GM12878 (cell line): ENCODE measurements around the gene SH3GL2. TPM values are rescaled to one million over a fixed set of nuclear protein-coding genes. Genes with fewer than 3 reads are reported as not detected.

Experiments
- ATAC-seq: fragments of 200-7000 bp; cut with Tn5 transposase; 3 replicates; pipeline ENCODE4 v1.9.1; 2020; ENCODE audit warnings: mild to moderate bottlenecking, moderate library complexity
- BruUV-seq: library from RNA; stranded (reverse); fragments of 400-500 nt; replicated peaks from 2 replicates; lab custom pipeline; 2021; lab: Mats Ljungman, UMichigan
- CTCF ChIA-PET: fragments of 300-600 bp; sonication (Branson Sonifier 250); formaldehyde crosslinking; extraction: SDS; loops from one replicate; lab custom pipeline; 2021; ENCODE audit warnings: inconsistent platforms; lab: Yijun Ruan, JAX
- POLR2A ChIA-PET: fragments of 350-600 bp; formaldehyde crosslinking; extraction: SDS; loops from one replicate; lab custom pipeline; 2021; ENCODE audit warnings: inconsistent platforms; lab: Charles Lee
- RAD21 ChIA-PET: fragments of 300-600 bp; sonication (Branson Sonifier 250); formaldehyde crosslinking; loops from one replicate; lab custom pipeline; 2023; ENCODE audit warnings: antibody characterized with exemption; ENCODE audit not compliant: unreplicated experiment; lab: Charles Lee
- SMC1A ChIA-PET: fragments of 300-600 bp; sonication (Branson Sonifier 250); formaldehyde crosslinking; loops from one replicate; lab custom pipeline; 2023; ENCODE audit not compliant: unreplicated experiment, uncharacterized antibody; lab: Charles Lee
- DNase-seq: peaks from one replicate; pipeline ENCODE4 v3.0.0-alpha.2; 2011; ENCODE audit warnings: low read depth, low spot score
- FAIRE-seq: peaks from 3 replicates; lab custom pipeline; 2011; peaks lifted over from hg19 to GRCh38; lab: Jason Lieb, UNC
- H2AFZ ChIP-seq: 2 replicates; pipeline ENCODE4 v1.6.0; 2011; ENCODE audit warnings: low read depth, low read length, control low read depth; ENCODE audit not compliant: control insufficient read depth
- H3K27ac ChIP-seq: 2 replicates; pipeline ENCODE4 v1.5.1; 2011; ENCODE audit warnings: control low read depth; ENCODE audit not compliant: control insufficient read depth, insufficient read depth
- H3K27me3 ChIP-seq, 2 experiments: replicated peaks in 1 of 2; 2 replicates each; pipeline versions ENCODE4 v1.6.0 to v1.6.1; 2011; ENCODE audit warnings: low read length in 1 of 2; ENCODE audit not compliant: control insufficient read depth in 2 of 2, insufficient read depth in 2 of 2
- H3K36me3 ChIP-seq, 2 experiments: 2 replicates each; pipeline ENCODE4 v1.5.1; 2011; ENCODE audit warnings: low read length in 1 of 2; ENCODE audit not compliant: control insufficient read depth in 2 of 2, insufficient read depth in 2 of 2
- H3K4me1 ChIP-seq: 2 replicates; pipeline ENCODE4 v1.6.1; 2011; ENCODE audit warnings: mild to moderate bottlenecking, low read length, moderate library complexity, mixed read lengths; ENCODE audit not compliant: control insufficient read depth, insufficient read depth
- H3K4me2 ChIP-seq: 2 replicates; pipeline ENCODE4 v1.6.0; 2011; ENCODE audit warnings: control low read depth; ENCODE audit not compliant: control insufficient read depth, insufficient read depth
- H3K4me3 ChIP-seq: fragments of 200-600 bp; sonication (generic); 2 replicates; pipeline ENCODE4 v1.5.1; 2016
- H3K79me2 ChIP-seq: 2 replicates; pipeline ENCODE4 v1.6.0; 2011; ENCODE audit warnings: low read length; ENCODE audit not compliant: control insufficient read depth, insufficient read depth
- H3K9ac ChIP-seq: 2 replicates; pipeline ENCODE4 v1.8.0; 2011; ENCODE audit warnings: low read length, control low read depth, mixed read lengths; ENCODE audit not compliant: control insufficient read depth, insufficient read depth
- H3K9me3 ChIP-seq: replicated peaks from 3 replicates; pipeline ENCODE4 v1.5.1; 2011; ENCODE audit warnings: mild to moderate bottlenecking, low read length; ENCODE audit not compliant: control insufficient read depth, insufficient read depth
- H4K20me1 ChIP-seq: 2 replicates; pipeline ENCODE4 v1.6.0; 2011; ENCODE audit not compliant: control insufficient read depth, insufficient read depth
- MEF2B ChIP-seq: fragments of 450-650 bp; IDR thresholded peaks from 2 replicates; pipeline ENCODE4 v1.6.1; 2018; ENCODE audit warnings: mild to moderate bottlenecking, moderate library complexity; ENCODE audit not compliant: partially characterized antibody, poor library complexity, severe bottlenecking
- PBX3 ChIP-seq: IDR thresholded peaks from 2 replicates; pipeline ENCODE4 v1.6.1; 2011; ENCODE audit warnings: mild to moderate bottlenecking, low read depth, low read length, moderate library complexity; ENCODE audit not compliant: insufficient replicate concordance
- RB1 ChIP-seq: fragments of 450-650 bp; formaldehyde crosslinking; IDR thresholded peaks from 2 replicates; pipeline ENCODE4 v1.6.1; 2017; ENCODE audit warnings: mild to moderate bottlenecking, borderline replicate concordance
- RELB ChIP-seq: fragments of 450-650 bp; IDR thresholded peaks from 2 replicates; pipeline ENCODE4 v1.6.1; 2017; ENCODE audit warnings: low read depth, mild to moderate bottlenecking, moderate library complexity
- ZNF217 ChIP-seq: fragments of 450-650 bp; IDR thresholded peaks from 2 replicates; pipeline ENCODE4 v1.6.1; 2017; ENCODE audit warnings: antibody characterized with exemption, mild to moderate bottlenecking
- WGBS: methylation state at CpG from one replicate; pipeline ENCODE4 v1.1.6; 2016; ENCODE audit warnings: low lambda C conversion rate; ENCODE audit not compliant: insufficient replicate concordance, insufficient coverage; ENCODE audit errors: missing lambda C conversion rate; 5-methylcytosine and 5-hydroxymethylcytosine counted together
- in situ Hi-C: fragments of 300-500 bp; cut with MboI; formaldehyde crosslinking; loops from 9 replicates; pipeline ENCODE4 v1.14.3; 2018; ENCODE audit warnings: mixed read lengths
- intact Hi-C: fragments of 100-400 bp; cut with micrococcal nuclease; formaldehyde crosslinking; loops from one replicate; pipeline ENCODE4 v1.14.2; 2022; ENCODE audit not compliant: unreplicated experiment
- polyA plus RNA-seq, 11 experiments: library from polyadenylated mRNA; depleted of rRNA in 4 of 11; unstranded in 6 of 11; stranded (reverse) in 5 of 11; fragments of >200 nt; fragmentation: Nextera tagmentation in 4 of 11; fragmentation: Illumina TruSeq in 1 of 11; extraction: Ambion mirVana in 4 of 11; extraction: Trizol in 1 of 11; gene quantifications; 1 replicate in 1 of 11; 2 replicates in 10 of 11; pipeline versions ENCODE4 v1.2.1 to v1.2.3, GENCODE V29; 2011 to 2016; ENCODE audit warnings: inconsistent platforms in 2 of 11, missing spikeins in 2 of 11, low read depth in 1 of 11
- total RNA-seq, 4 experiments: library from RNA; depleted of rRNA in 3 of 4; stranded (reverse); fragments of >200 nt in 3 of 4; fragmentation: Illumina TruSeq in 1 of 4; extraction: Trizol in 1 of 4; gene quantifications; 2 replicates each; pipeline versions ENCODE4 v1.2.1 to v1.2.3, GENCODE V29; 2013 to 2021

Gene SH3GL2
- total and polyA plus RNA-seq, 10 of the 15 experiments (the other 5 are each of a cell fraction or from before 2014, with no cell fraction given) = not detected

- 46% methylated on average over 4 of the region's 4 CpGs for WGBS
Measured at GRCh38 chr9:17810317-17810716, 231.5 kb downstream of the SH3GL2 start.

More at GRCh38 chr9:17810317-17810716, 231.5 kb downstream of the SH3GL2 start:
- H3K27ac ChIP-seq = no peak overlapping the region
- no peak overlapping the region for H2AFZ ChIP-seq
- no TSS peak for BruUV-seq
- no peaks in the 10 kb centered on the region for H3K79me2 ChIP-seq
- no peaks in the 10 kb centered on the region for H3K9me3 ChIP-seq
- H3K36me3 ChIP-seq = no peaks in the 10 kb centered on the region
- SMC1A ChIA-PET = interaction anchor here (0.7 to 5.9 kb wide), 15 partner anchors 12 to 1216 kb away, joined by 3 to 86 read pairs (median 4); no protein-coding TSS in a partner anchor
- no peaks in the 10 kb centered on the region for H4K20me1 ChIP-seq
- CTCF ChIA-PET = interaction anchor here (0.9 to 4.7 kb wide), 28 partner anchors 9 to 1216 kb away, joined by 3 to 153 read pairs (median 5); no protein-coding TSS in a partner anchor
- no peak for TF ChIP-seq RB1
- TF ChIP-seq PBX3 = no peak
- TF ChIP-seq RELB = no peak
- no peak for TF ChIP-seq MEF2B
- TF ChIP-seq ZNF217 = no peak
- DNase-seq (no peak), FAIRE-seq (no peak), ATAC-seq (no peak)
- no peaks in the 10 kb centered on the region for H3K4me1 ChIP-seq
- no peak overlapping the region for H3K4me2 ChIP-seq
- no peak overlapping the region for H3K9ac ChIP-seq
- H3K27me3 ChIP-seq = no peaks in the 10 kb centered on the region
- POLR2A ChIA-PET = no interaction called here
- intact Hi-C loops (loop anchor here (2.0 to 5.0 kb wide), 2 partner anchors 142 to 250 kb away; no protein-coding TSS in a partner anchor), in situ Hi-C loops (loop anchor here (5.0 to 25.0 kb wide), 3 partner anchors 397 to 1227 kb away; partner anchors contain the start of genes RRAGA and SAXO1)
- RAD21 ChIA-PET = interaction anchor here (0.7 to 4.1 kb wide), 12 partner anchors 10 to 633 kb away, joined by 3 to 50 read pairs (median 5); no protein-coding TSS in a partner anchor
- H3K4me3 ChIP-seq = no peak overlapping the region
